GM23338 (cell line): Measurements from ENCODE around the gene APOBEC2. TPM values are rescaled to one million over a fixed set of nuclear protein-coding genes. Genes with fewer than 3 reads are reported as not detected.

Experiments
- ATAC-seq: fragments of 200-7000 bp; cut with Tn5 transposase; 3 replicates; pipeline ENCODE4 v1.9.1; 2020
- DNase-seq: peaks from one replicate; pipeline ENCODE4 v3.0.0-alpha.2; 2015; ENCODE audit warnings: low spot score
- H2AFZ ChIP-seq: fragments of 200-600 bp; sonication (generic); 2 replicates; pipeline ENCODE4 v1.8.0; 2016; ENCODE audit warnings: antibody characterized with exemption, mild to moderate bottlenecking, moderate library complexity
- H3F3A ChIP-seq: fragments of 200-600 bp; sonication (generic); replicated peaks from 2 replicates; pipeline ENCODE4 v1.8.0; 2017; ENCODE audit warnings: antibody characterized with exemption, mixed run types, low read depth
- H3K27ac ChIP-seq: fragments of 200-600 bp; sonication (generic); 2 replicates; pipeline ENCODE4 v1.6.1; 2016; ENCODE audit warnings: low read depth
- H3K27me3 ChIP-seq: fragments of 200-600 bp; sonication (generic); 2 replicates; pipeline ENCODE4 v1.8.0; 2016; ENCODE audit warnings: mild to moderate bottlenecking, mixed run types, moderate library complexity; ENCODE audit not compliant: insufficient read depth
- H3K36me3 ChIP-seq: fragments of 200-600 bp; sonication (generic); 2 replicates; pipeline ENCODE4 v1.8.0; 2016; ENCODE audit warnings: mild to moderate bottlenecking; ENCODE audit not compliant: insufficient read depth
- H3K4me1 ChIP-seq: fragments of 200-600 bp; sonication (generic); 2 replicates; pipeline ENCODE4 v1.8.0; 2016; ENCODE audit warnings: mild to moderate bottlenecking, moderate library complexity; ENCODE audit not compliant: insufficient read depth
- H3K4me2 ChIP-seq: fragments of 200-600 bp; sonication (generic); 2 replicates; pipeline ENCODE4 v1.7.1; 2017; ENCODE audit warnings: mixed run types
- H3K4me3 ChIP-seq: fragments of 200-600 bp; sonication (generic); 2 replicates; pipeline ENCODE4 v1.6.1; 2016; ENCODE audit warnings: mixed run types
- H3K79me2 ChIP-seq: fragments of 200-600 bp; sonication (generic); replicated peaks from 2 replicates; pipeline ENCODE4 v1.8.0; 2017; ENCODE audit warnings: mild to moderate bottlenecking; ENCODE audit not compliant: insufficient read depth
- H3K9me2 ChIP-seq: fragments of 200-600 bp; sonication (generic); 2 replicates; pipeline ENCODE4 v1.8.0; 2017; ENCODE audit not compliant: insufficient read depth
- H4K20me1 ChIP-seq: fragments of 200-600 bp; sonication (generic); replicated peaks from 2 replicates; pipeline ENCODE4 v1.8.0; 2017; ENCODE audit warnings: mild to moderate bottlenecking; ENCODE audit not compliant: insufficient read depth
- H3K27ac Mint-ChIP-seq: 2 replicates; pipeline ENCODE4 v1.8.0; 2020; ENCODE audit warnings: inconsistent platforms, mild to moderate bottlenecking, moderate library complexity, mixed read lengths
- H3K27me3 Mint-ChIP-seq: 3 replicates; pipeline ENCODE4 v1.8.0; 2022; ENCODE audit warnings: low read depth, mild to moderate bottlenecking, moderate library complexity, mixed read lengths, inconsistent platforms; ENCODE audit not compliant: insufficient read depth, poor library complexity
- H3K36me3 Mint-ChIP-seq: 3 replicates; pipeline ENCODE4 v1.8.0; 2021; ENCODE audit warnings: low read depth, mild to moderate bottlenecking, inconsistent platforms, moderate library complexity, mixed read lengths
- H3K4me1 Mint-ChIP-seq: 3 replicates; pipeline ENCODE4 v1.8.0; 2020; ENCODE audit warnings: mild to moderate bottlenecking, inconsistent platforms, mixed read lengths
- H3K4me3 Mint-ChIP-seq: 3 replicates; pipeline ENCODE4 v1.8.0; 2021; ENCODE audit warnings: moderate library complexity, mild to moderate bottlenecking, inconsistent platforms, mixed read lengths
- H3K9me3 Mint-ChIP-seq: 3 replicates; pipeline ENCODE4 v1.8.0; 2020; ENCODE audit warnings: moderate library complexity, mild to moderate bottlenecking, inconsistent platforms, mixed read lengths
- CREB1 ChIP-seq: fragments of 250-450 bp; sonication (Bioruptor Pico); IDR thresholded peaks from 2 replicates; pipeline ENCODE4 v1.5.0; 2020; ENCODE audit warnings: low read depth, mild to moderate bottlenecking, moderate library complexity
- EZH2 ChIP-seq: fragments of 200-600 bp; sonication (generic); IDR thresholded peaks from one replicate; pipeline ENCODE4 v1.8.0; 2017; ENCODE audit warnings: antibody characterized with exemption, mild to moderate bottlenecking, low read depth; ENCODE audit not compliant: unreplicated experiment
- EZH2phosphoT487 ChIP-seq: fragments of 200-600 bp; sonication (generic); IDR thresholded peaks from one replicate; pipeline ENCODE4 v1.8.1; 2018; ENCODE audit warnings: antibody characterized with exemption; ENCODE audit not compliant: unreplicated experiment
- NANOG ChIP-seq: IDR thresholded peaks from 2 replicates; pipeline ENCODE4 v1.6.1; 2016; ENCODE audit warnings: antibody characterized with exemption, borderline replicate concordance
- POLR2AphosphoS5 ChIP-seq: IDR thresholded peaks from 2 replicates; pipeline ENCODE4 v1.6.1; 2016; ENCODE audit warnings: antibody characterized with exemption, low read depth
- ZNF114 ChIP-seq: fragments of 250-450 bp; sonication (Bioruptor Pico); IDR thresholded peaks from 2 replicates; pipeline ENCODE4 v1.5.0; 2020; ENCODE audit warnings: mild to moderate bottlenecking, moderate library complexity
- ZNF331 ChIP-seq: fragments of 250-450 bp; sonication (Bioruptor Pico); IDR thresholded peaks from 2 replicates; pipeline ENCODE4 v1.5.0; 2020; ENCODE audit warnings: low read depth, mild to moderate bottlenecking, moderate library complexity
- polyA plus RNA-seq: library from polyadenylated mRNA; unstranded; fragments of >200 nt; fragmentation: Nextera tagmentation; extraction: Ambion mirVana; gene quantifications from 2 replicates; pipeline ENCODE4 v1.2.1, GENCODE V29; 2016
- total RNA-seq: library from RNA; depleted of rRNA; stranded (reverse); fragments of >200 nt; shearing (Covaris generic); gene quantifications from 2 replicates; pipeline ENCODE4 v1.2.3, GENCODE V29; 2014
- TF ChIP-seq, protein P1 (sequence below): IDR thresholded peaks from one replicate; pipeline ENCODE4 v1.6.1; 2018; ENCODE audit warnings: antibody characterized with exemption; ENCODE audit not compliant: unreplicated experiment
- TF ChIP-seq, protein P2 (sequence below): fragments of 250-450 bp; sonication (Bioruptor Pico); IDR thresholded peaks from 2 replicates; pipeline ENCODE4 v1.5.0; 2020; ENCODE audit warnings: mild to moderate bottlenecking, moderate library complexity
- TF ChIP-seq, protein P3 (sequence below): IDR thresholded peaks from 2 replicates; pipeline ENCODE4 v1.6.1; 2016; ENCODE audit warnings: antibody characterized with exemption

The APOBEC2 gene
- total and polyA plus RNA-seq, 2 experiments from 2014 or later = 2.4 TPM; not detected in 1

DNA sequence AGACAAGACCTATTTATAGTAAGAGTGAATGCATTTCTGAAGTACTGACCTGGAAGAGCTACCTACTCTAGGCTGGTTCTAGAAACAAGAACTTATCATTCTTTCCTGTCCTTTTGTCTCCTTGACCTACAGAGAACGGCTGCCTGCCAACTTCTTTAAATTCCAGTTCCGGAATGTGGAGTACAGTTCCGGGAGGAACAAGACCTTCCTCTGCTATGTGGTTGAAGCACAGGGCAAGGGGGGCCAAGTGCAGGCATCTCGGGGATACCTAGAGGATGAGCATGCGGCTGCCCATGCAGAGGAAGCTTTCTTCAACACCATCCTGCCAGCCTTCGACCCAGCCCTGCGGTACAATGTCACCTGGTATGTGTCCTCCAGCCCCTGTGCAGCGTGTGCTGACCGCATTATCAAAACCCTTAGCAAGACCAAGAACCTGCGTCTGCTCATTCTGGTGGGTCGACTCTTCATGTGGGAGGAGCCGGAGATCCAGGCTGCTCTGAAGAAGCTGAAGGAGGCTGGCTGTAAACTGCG is 8.3 kb downstream of the APOBEC2 start (continued):
- no peak for TF ChIP-seq CREB1 (CRISPR knock-in tag)
- TF ChIP-seq POLR2AphosphoS5 = no peak
- TF ChIP-seq ZNF114 (CRISPR knock-in tag) = no peak
- TF ChIP-seq EZH2 = no peak
- TF ChIP-seq, protein P1, sequence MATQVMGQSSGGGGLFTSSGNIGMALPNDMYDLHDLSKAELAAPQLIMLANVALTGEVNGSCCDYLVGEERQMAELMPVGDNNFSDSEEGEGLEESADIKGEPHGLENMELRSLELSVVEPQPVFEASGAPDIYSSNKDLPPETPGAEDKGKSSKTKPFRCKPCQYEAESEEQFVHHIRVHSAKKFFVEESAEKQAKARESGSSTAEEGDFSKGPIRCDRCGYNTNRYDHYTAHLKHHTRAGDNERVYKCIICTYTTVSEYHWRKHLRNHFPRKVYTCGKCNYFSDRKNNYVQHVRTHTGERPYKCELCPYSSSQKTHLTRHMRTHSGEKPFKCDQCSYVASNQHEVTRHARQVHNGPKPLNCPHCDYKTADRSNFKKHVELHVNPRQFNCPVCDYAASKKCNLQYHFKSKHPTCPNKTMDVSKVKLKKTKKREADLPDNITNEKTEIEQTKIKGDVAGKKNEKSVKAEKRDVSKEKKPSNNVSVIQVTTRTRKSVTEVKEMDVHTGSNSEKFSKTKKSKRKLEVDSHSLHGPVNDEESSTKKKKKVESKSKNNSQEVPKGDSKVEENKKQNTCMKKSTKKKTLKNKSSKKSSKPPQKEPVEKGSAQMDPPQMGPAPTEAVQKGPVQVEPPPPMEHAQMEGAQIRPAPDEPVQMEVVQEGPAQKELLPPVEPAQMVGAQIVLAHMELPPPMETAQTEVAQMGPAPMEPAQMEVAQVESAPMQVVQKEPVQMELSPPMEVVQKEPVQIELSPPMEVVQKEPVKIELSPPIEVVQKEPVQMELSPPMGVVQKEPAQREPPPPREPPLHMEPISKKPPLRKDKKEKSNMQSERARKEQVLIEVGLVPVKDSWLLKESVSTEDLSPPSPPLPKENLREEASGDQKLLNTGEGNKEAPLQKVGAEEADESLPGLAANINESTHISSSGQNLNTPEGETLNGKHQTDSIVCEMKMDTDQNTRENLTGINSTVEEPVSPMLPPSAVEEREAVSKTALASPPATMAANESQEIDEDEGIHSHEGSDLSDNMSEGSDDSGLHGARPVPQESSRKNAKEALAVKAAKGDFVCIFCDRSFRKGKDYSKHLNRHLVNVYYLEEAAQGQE = no peak
- no peak for TF ChIP-seq ZNF331 (CRISPR knock-in tag)

DNA sequence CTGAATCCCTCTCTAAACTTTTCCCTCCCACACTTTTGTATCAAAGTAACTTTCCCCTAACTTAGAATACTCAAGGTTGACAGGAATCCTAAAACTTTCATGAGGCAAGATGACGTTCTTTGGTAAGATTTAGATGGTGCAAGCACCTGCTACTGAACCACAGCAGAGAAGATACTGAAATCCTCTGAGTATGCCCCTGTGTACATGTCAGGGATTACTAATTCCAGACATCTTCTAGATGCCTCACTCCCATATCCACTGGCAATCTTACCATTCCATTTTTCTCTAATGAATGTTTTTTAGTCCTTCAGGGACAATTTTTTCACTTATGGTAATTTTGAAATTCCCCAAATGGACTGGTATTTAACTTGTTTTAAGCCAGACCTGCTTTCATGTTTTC is 9.1 kb downstream of the APOBEC2 start:
- Mint-ChIP-seq H3K27ac (no peak overlapping the region), H3K4me3 (no peak overlapping the region), H3K27me3 (no peaks in the 10 kb centered on the region), H3K36me3 (peaks cover 27% of the 10 kb centered on the region), H3K9me3 (no peaks in the 10 kb centered on the region), H3K4me1 (peaks cover 12% of the 10 kb centered on the region)
- Histone ChIP-seq H3K4me3 (no peak overlapping the region), H3K4me2 (no peak overlapping the region), H3K27ac (no peak overlapping the region), H2AFZ (no peak overlapping the region), H3F3A (no peaks in the 10 kb centered on the region), H3K27me3 (no peaks in the 10 kb centered on the region), H4K20me1 (no peaks in the 10 kb centered on the region), H3K9me2 (no peaks in the 10 kb centered on the region; the same call in 1 of the 2 replicates), H3K79me2 (no peaks in the 10 kb centered on the region), H3K4me1 (no peaks in the 10 kb centered on the region), H3K36me3 (peaks cover 11% of the 10 kb centered on the region; the same call in 1 of the 2 replicates)
- no peak for ATAC-seq
- no peak for DNase-seq
- TF ChIP-seq ZNF331 (CRISPR knock-in tag) (no peak), EZH2 (no peak), EZH2phosphoT487 (no peak), POLR2AphosphoS5 (no peak), NANOG (no peak), ZNF114 (CRISPR knock-in tag) (no peak)
- TF ChIP-seq, protein P1 = no peak
- TF ChIP-seq, protein P2, sequence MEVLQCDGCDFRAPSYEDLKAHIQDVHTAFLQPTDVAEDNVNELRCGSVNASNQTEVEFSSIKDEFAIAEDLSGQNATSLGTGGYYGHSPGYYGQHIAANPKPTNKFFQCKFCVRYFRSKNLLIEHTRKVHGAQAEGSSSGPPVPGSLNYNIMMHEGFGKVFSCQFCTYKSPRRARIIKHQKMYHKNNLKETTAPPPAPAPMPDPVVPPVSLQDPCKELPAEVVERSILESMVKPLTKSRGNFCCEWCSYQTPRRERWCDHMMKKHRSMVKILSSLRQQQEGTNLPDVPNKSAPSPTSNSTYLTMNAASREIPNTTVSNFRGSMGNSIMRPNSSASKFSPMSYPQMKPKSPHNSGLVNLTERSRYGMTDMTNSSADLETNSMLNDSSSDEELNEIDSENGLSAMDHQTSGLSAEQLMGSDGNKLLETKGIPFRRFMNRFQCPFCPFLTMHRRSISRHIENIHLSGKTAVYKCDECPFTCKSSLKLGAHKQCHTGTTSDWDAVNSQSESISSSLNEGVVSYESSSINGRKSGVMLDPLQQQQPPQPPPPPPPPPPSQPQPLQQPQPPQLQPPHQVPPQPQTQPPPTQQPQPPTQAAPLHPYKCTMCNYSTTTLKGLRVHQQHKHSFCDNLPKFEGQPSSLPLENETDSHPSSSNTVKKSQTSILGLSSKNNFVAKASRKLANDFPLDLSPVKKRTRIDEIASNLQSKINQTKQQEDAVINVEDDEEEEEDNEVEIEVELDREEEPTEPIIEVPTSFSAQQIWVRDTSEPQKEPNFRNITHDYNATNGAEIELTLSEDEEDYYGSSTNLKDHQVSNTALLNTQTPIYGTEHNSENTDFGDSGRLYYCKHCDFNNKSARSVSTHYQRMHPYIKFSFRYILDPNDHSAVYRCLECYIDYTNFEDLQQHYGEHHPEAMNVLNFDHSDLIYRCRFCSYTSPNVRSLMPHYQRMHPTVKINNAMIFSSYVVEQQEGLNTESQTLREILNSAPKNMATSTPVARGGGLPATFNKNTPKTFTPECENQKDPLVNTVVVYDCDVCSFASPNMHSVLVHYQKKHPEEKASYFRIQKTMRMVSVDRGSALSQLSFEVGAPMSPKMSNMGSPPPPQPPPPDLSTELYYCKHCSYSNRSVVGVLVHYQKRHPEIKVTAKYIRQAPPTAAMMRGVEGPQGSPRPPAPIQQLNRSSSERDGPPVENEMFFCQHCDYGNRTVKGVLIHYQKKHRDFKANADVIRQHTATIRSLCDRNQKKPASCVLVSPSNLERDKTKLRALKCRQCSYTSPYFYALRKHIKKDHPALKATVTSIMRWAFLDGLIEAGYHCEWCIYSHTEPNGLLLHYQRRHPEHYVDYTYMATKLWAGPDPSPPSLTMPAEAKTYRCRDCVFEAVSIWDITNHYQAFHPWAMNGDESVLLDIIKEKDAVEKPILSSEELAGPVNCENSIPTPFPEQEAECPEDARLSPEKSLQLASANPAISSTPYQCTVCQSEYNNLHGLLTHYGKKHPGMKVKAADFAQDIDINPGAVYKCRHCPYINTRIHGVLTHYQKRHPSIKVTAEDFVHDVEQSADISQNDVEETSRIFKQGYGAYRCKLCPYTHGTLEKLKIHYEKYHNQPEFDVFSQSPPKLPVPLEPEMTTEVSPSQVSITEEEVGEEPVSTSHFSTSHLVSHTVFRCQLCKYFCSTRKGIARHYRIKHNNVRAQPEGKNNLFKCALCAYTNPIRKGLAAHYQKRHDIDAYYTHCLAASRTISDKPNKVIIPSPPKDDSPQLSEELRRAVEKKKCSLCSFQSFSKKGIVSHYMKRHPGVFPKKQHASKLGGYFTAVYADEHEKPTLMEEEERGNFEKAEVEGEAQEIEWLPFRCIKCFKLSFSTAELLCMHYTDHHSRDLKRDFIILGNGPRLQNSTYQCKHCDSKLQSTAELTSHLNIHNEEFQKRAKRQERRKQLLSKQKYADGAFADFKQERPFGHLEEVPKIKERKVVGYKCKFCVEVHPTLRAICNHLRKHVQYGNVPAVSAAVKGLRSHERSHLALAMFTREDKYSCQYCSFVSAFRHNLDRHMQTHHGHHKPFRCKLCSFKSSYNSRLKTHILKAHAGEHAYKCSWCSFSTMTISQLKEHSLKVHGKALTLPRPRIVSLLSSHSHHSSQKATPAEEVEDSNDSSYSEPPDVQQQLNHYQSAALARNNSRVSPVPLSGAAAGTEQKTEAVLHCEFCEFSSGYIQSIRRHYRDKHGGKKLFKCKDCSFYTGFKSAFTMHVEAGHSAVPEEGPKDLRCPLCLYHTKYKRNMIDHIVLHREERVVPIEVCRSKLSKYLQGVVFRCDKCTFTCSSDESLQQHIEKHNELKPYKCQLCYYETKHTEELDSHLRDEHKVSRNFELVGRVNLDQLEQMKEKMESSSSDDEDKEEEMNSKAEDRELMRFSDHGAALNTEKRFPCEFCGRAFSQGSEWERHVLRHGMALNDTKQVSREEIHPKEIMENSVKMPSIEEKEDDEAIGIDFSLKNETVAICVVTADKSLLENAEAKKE (CRISPR knock-in tag) = no peak
- TF ChIP-seq, protein P3, sequence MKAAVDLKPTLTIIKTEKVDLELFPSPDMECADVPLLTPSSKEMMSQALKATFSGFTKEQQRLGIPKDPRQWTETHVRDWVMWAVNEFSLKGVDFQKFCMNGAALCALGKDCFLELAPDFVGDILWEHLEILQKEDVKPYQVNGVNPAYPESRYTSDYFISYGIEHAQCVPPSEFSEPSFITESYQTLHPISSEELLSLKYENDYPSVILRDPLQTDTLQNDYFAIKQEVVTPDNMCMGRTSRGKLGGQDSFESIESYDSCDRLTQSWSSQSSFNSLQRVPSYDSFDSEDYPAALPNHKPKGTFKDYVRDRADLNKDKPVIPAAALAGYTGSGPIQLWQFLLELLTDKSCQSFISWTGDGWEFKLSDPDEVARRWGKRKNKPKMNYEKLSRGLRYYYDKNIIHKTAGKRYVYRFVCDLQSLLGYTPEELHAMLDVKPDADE = no peak
